ENCODE data around the gene TRIM60.

TRIM60 gene

GRCh38 chr4:165009493-165010227 is 22.1 kb upstream of the TRIM60 start:
- peak overlapping the region; percentile 91; the same call in 1 of the 2 replicates for H3K27ac ChIP-seq (ENCODE audit: low read length)
- peaks cover 25% of the 10 kb centered on the region for H3K4me1 ChIP-seq (ENCODE audit: low read length)
- H3K4me3 ChIP-seq (ENCODE audit: low read length) = no peak overlapping the region
- DNase-seq = peak; percentile 21
- H3K79me2 ChIP-seq (ENCODE audit: low read length) = no peaks in the 10 kb centered on the region
- no peak overlapping the region for H3K4me2 ChIP-seq (ENCODE audit: low read depth, low read length)
- H3F3A ChIP-seq (ENCODE audit: insufficient read depth, low read length) = peaks cover 15% of the 10 kb centered on the region
- H3K9ac ChIP-seq (ENCODE audit: low read length) = no peak overlapping the region
- H3K36me3 ChIP-seq (replicated peaks; ENCODE audit: insufficient read depth, low read length) = no peaks in the 10 kb centered on the region
- H4K20me1 ChIP-seq (ENCODE audit: insufficient read depth, low read length) = no peaks in the 10 kb centered on the region
- H3K9me2 ChIP-seq (replicated peaks; ENCODE audit: insufficient read depth, low read length) = no peaks in the 10 kb centered on the region
- no peaks in the 10 kb centered on the region for H3K27me3 ChIP-seq (replicated peaks; ENCODE audit: insufficient read depth, low read length)
- H3K9me3 ChIP-seq (replicated peaks; ENCODE audit: insufficient read depth, low read length) = no peaks in the 10 kb centered on the region
- TF ChIP-seq EZH2phosphoT487 (IDR thresholded peaks at IDR 0.05; ENCODE audit: low read length) (no peak), EZH2 (optimal IDR thresholded peaks at IDR 0.05; ENCODE audit: low read depth, low read length) (no peak)
- TF ChIP-seq, protein P1, sequence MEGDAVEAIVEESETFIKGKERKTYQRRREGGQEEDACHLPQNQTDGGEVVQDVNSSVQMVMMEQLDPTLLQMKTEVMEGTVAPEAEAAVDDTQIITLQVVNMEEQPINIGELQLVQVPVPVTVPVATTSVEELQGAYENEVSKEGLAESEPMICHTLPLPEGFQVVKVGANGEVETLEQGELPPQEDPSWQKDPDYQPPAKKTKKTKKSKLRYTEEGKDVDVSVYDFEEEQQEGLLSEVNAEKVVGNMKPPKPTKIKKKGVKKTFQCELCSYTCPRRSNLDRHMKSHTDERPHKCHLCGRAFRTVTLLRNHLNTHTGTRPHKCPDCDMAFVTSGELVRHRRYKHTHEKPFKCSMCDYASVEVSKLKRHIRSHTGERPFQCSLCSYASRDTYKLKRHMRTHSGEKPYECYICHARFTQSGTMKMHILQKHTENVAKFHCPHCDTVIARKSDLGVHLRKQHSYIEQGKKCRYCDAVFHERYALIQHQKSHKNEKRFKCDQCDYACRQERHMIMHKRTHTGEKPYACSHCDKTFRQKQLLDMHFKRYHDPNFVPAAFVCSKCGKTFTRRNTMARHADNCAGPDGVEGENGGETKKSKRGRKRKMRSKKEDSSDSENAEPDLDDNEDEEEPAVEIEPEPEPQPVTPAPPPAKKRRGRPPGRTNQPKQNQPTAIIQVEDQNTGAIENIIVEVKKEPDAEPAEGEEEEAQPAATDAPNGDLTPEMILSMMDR (IDR thresholded peaks at IDR 0.05; ENCODE audit: low read length) = no peak
- H2AFZ ChIP-seq (ENCODE audit: low read length) = no peak overlapping the region

GRCh38 chr4:165010487-165010886 is 21.3 kb upstream of the TRIM60 start:
- H3K79me2 ChIP-seq (ENCODE audit: low read length) = no peaks in the 10 kb centered on the region
- H3K9me3 ChIP-seq (replicated peaks; ENCODE audit: insufficient read depth, low read length) = no peaks in the 10 kb centered on the region
- H3K9ac ChIP-seq (ENCODE audit: low read length) = peak overlapping the region; percentile 51
- H3K27me3 ChIP-seq (replicated peaks; ENCODE audit: insufficient read depth, low read length) = no peaks in the 10 kb centered on the region
- H4K20me1 ChIP-seq (ENCODE audit: insufficient read depth, low read length) = no peaks in the 10 kb centered on the region
- peak overlapping the region; percentile 91 for H3K27ac ChIP-seq (ENCODE audit: low read length)
- peak overlapping the region; percentile 42 for H2AFZ ChIP-seq (ENCODE audit: low read length)
- H3K4me3 ChIP-seq (ENCODE audit: low read length) = peak overlapping the region; percentile 2; the same call in 1 of the 2 replicates
- no peaks in the 10 kb centered on the region for H3K36me3 ChIP-seq (replicated peaks; ENCODE audit: insufficient read depth, low read length)
- no peaks in the 10 kb centered on the region for H3K9me2 ChIP-seq (replicated peaks; ENCODE audit: insufficient read depth, low read length)
- peak overlapping the region; percentile 56 for H3K4me2 ChIP-seq (ENCODE audit: low read depth, low read length)
- no peak for DNase-seq
- peaks cover 15% of the 10 kb centered on the region for H3F3A ChIP-seq (ENCODE audit: insufficient read depth, low read length)
- TF ChIP-seq EZH2 (optimal IDR thresholded peaks at IDR 0.05; ENCODE audit: low read depth, low read length) (no peak), EZH2phosphoT487 (IDR thresholded peaks at IDR 0.05; ENCODE audit: low read length) (no peak)
- TF ChIP-seq, protein P1 (IDR thresholded peaks at IDR 0.05; ENCODE audit: low read length) = no peak
- H3K4me1 ChIP-seq (ENCODE audit: low read length) = peaks cover 25% of the 10 kb centered on the region

DNA sequence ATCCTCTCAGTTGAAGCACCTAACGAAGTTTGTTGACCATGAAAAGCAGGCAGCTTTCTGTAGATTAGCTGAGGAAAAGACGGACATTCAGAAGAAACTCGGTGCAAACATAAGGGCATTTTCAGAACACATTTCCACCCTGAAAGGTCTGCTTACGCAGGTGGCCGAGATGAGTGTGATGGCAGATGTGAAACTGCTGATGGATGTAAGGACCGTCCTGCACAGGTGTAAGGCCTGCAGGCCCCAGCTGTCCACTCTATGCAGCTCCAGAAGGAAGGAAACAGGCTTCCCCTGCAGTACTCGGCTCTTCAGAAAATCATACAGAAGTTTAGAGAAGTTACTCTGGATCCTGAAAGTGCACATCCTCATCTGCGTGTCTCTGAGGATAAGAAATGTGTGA is 20.8 kb upstream of the TRIM60 start:
- H3K36me3 ChIP-seq (replicated peaks; ENCODE audit: insufficient read depth, low read length) = no peaks in the 10 kb centered on the region
- H3F3A ChIP-seq (ENCODE audit: insufficient read depth, low read length) = peaks cover 15% of the 10 kb centered on the region
- peak overlapping the region; percentile 42 for H2AFZ ChIP-seq (ENCODE audit: low read length)
- peaks cover 25% of the 10 kb centered on the region for H3K4me1 ChIP-seq (ENCODE audit: low read length)
- no peaks in the 10 kb centered on the region for H3K9me3 ChIP-seq (replicated peaks; ENCODE audit: insufficient read depth, low read length)
- H3K9ac ChIP-seq (ENCODE audit: low read length) = peak overlapping the region; percentile 51
- peak; percentile 86 for DNase-seq
- TF ChIP-seq EZH2 (optimal IDR thresholded peaks at IDR 0.05; ENCODE audit: low read depth, low read length) (no peak), EZH2phosphoT487 (IDR thresholded peaks at IDR 0.05; ENCODE audit: low read length) (no peak)
- TF ChIP-seq, protein P1 (IDR thresholded peaks at IDR 0.05; ENCODE audit: low read length) = no peak
- H3K4me2 ChIP-seq (ENCODE audit: low read depth, low read length) = peak overlapping the region; percentile 56
- H3K4me3 ChIP-seq (ENCODE audit: low read length) = peak overlapping the region; percentile 10; the same call in 1 of the 2 replicates
- no peaks in the 10 kb centered on the region for H3K9me2 ChIP-seq (replicated peaks; ENCODE audit: insufficient read depth, low read length)
- no peaks in the 10 kb centered on the region for H4K20me1 ChIP-seq (ENCODE audit: insufficient read depth, low read length)
- peak overlapping the region; percentile 91 for H3K27ac ChIP-seq (ENCODE audit: low read length)
- no peaks in the 10 kb centered on the region for H3K27me3 ChIP-seq (replicated peaks; ENCODE audit: insufficient read depth, low read length)
- H3K79me2 ChIP-seq (ENCODE audit: low read length) = no peaks in the 10 kb centered on the region
